ENCODE results near the gene MED1. TPM values are rescaled to one million over a fixed set of nuclear protein-coding genes. Genes with fewer than 3 reads are reported as not detected.
"Not testable (repeated sequence)": the region's sequence is repeated elsewhere in the genome, so short reads cannot be mapped to it uniquely, and the experiment has no call there.

The MED1 gene, protein sequence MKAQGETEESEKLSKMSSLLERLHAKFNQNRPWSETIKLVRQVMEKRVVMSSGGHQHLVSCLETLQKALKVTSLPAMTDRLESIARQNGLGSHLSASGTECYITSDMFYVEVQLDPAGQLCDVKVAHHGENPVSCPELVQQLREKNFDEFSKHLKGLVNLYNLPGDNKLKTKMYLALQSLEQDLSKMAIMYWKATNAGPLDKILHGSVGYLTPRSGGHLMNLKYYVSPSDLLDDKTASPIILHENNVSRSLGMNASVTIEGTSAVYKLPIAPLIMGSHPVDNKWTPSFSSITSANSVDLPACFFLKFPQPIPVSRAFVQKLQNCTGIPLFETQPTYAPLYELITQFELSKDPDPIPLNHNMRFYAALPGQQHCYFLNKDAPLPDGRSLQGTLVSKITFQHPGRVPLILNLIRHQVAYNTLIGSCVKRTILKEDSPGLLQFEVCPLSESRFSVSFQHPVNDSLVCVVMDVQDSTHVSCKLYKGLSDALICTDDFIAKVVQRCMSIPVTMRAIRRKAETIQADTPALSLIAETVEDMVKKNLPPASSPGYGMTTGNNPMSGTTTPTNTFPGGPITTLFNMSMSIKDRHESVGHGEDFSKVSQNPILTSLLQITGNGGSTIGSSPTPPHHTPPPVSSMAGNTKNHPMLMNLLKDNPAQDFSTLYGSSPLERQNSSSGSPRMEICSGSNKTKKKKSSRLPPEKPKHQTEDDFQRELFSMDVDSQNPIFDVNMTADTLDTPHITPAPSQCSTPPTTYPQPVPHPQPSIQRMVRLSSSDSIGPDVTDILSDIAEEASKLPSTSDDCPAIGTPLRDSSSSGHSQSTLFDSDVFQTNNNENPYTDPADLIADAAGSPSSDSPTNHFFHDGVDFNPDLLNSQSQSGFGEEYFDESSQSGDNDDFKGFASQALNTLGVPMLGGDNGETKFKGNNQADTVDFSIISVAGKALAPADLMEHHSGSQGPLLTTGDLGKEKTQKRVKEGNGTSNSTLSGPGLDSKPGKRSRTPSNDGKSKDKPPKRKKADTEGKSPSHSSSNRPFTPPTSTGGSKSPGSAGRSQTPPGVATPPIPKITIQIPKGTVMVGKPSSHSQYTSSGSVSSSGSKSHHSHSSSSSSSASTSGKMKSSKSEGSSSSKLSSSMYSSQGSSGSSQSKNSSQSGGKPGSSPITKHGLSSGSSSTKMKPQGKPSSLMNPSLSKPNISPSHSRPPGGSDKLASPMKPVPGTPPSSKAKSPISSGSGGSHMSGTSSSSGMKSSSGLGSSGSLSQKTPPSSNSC (N-terminal part only)
- polyA plus RNA-seq (2013), result 32.0 and 33.3 TPM in 2 replicates

DNA sequence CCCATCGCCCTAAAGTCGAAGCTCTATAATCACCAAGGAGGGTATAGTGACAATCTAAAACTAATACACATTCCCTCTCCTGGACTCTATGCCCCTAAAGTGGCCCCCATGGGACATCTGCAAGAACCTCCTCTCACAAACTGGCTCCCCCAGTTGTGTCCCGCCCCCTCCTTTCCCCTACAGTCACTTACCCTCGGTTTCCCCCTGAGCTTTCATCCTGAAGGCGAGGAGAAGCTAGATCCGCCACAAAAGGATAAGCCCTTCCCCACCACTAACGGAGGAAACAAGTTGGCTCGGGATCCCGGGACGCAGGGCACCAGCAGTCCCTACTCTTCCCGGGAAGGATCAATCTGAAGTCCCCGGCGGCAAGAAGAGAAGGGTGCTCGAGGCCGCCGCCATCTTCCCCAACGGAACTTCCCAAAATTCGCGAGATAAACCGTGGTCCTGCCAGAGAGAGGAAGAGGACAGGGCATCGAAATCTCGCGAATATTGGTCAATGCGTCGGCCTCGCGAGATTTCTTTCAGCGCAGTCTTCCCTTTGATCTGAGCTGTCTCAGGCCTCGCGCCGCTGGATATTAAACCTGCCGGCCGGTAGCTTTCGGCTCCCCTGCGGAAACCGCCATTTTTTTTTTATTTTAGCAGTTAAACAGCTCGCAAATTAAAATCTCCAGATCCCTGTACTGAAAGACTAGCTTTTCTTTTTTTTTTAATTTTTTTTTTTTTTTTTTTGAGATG, at the start of gene MED1:
MED1 (minus strand) TSS at position 417 of the 735 bp plus-strand sequence; CDS start at position 216, 201 bp downstream.
- no peak within 1 kb of the TSS for H3K23ac ChIP-seq (ENCODE audit: low read length)
- H2AK5ac ChIP-seq (ENCODE audit: low read length), result peak within 1 kb of the TSS; percentile 71
- no CpG with 5 or more reads among the region's 37 CpGs for WGBS (ENCODE audit: extremely low coverage, insufficient coverage, insufficient read length)
- peaks cover 4% of the 10 kb centered on the region for H3K79me1 ChIP-seq (ENCODE audit: low read length)
- peak within 1 kb of the TSS; percentile 99 for H4K8ac ChIP-seq (ENCODE audit: low read depth, low read length)
- H2BK120ac ChIP-seq (ENCODE audit: insufficient read depth, low read length, poor library complexity), result peak within 1 kb of the TSS; percentile 80
- H4K91ac ChIP-seq (ENCODE audit: low read depth, low read length), result peak within 1 kb of the TSS; percentile 82
- H3K4me1 ChIP-seq (ENCODE audit: control insufficient read depth in 1 of 2, insufficient read depth in 2 of 2, low read length in 2 of 2), result peaks cover 2 to 3% of the 10 kb centered on the region in 2 experiments
- H3K36me3 ChIP-seq (ENCODE audit: control insufficient read depth in 1 of 2, insufficient read depth in 2 of 2, low read length in 2 of 2), result peaks cover 12 to 14% of the 10 kb centered on the region in 2 experiments
- peaks cover 9% of the 10 kb centered on the region for H3K79me2 ChIP-seq (ENCODE audit: control insufficient read depth, insufficient read depth, low read length, poor library complexity)
- H3K27ac ChIP-seq (ENCODE audit: low read depth, low read length), result peak within 1 kb of the TSS; percentile 29
- peak within 1 kb of the TSS; percentile 63 for H2BK5ac ChIP-seq (ENCODE audit: low read depth, low read length, poor library complexity)
- H3K4me2 ChIP-seq (ENCODE audit: low read length), result peak within 1 kb of the TSS; percentile 89
- H3K4me3 ChIP-seq (ENCODE audit: low read depth, low read length), result peak within 1 kb of the TSS; percentile 88
- no peak within 1 kb of the TSS for H2BK12ac ChIP-seq (ENCODE audit: low read length)
- peak; percentile 97 to 100 for DNase-seq
- H2AFZ ChIP-seq (ENCODE audit: insufficient read depth, low read length, poor library complexity), result peak within 1 kb of the TSS; percentile 57
- H4K12ac ChIP-seq (ENCODE audit: low read depth, low read length), result peak within 1 kb of the TSS; percentile 99
- H3K4ac ChIP-seq (ENCODE audit: low read depth, low read length), result peak within 1 kb of the TSS; percentile 94
- no peaks in the 10 kb centered on the region for H3K27me3 ChIP-seq (ENCODE audit: insufficient read depth, low read length)
- H3K9me3 ChIP-seq (ENCODE audit: insufficient read depth, low read depth, low read length), result no peaks in the 10 kb centered on the region
- peak within 1 kb of the TSS; percentile 99 for H3K14ac ChIP-seq (ENCODE audit: low read length)
- H3K18ac ChIP-seq (ENCODE audit: low read length), result peak within 1 kb of the TSS; percentile 98
- H3K9ac ChIP-seq (ENCODE audit: low read length), result peak within 1 kb of the TSS; percentile 99

- H3K9ac ChIP-seq (ENCODE audit: low read length); DNase-seq; H2AK5ac ChIP-seq (ENCODE audit: low read length); H4K8ac ChIP-seq (ENCODE audit: low read depth, low read length); H3K79me1 ChIP-seq (ENCODE audit: low read length); H3K4ac ChIP-seq (ENCODE audit: low read depth, low read length); H3K27ac ChIP-seq (ENCODE audit: low read depth, low read length); H2BK5ac ChIP-seq (ENCODE audit: low read depth, low read length, poor library complexity); H4K12ac ChIP-seq (ENCODE audit: low read depth, low read length); H2BK12ac ChIP-seq (ENCODE audit: low read length); H3K4me2 ChIP-seq (ENCODE audit: low read length); H3K23ac ChIP-seq (ENCODE audit: low read length); H3K79me2 ChIP-seq (ENCODE audit: control insufficient read depth, insufficient read depth, low read length, poor library complexity); H3K4me1 ChIP-seq (ENCODE audit: control insufficient read depth in 1 of 2, insufficient read depth in 2 of 2, low read length in 2 of 2); H3K4me3 ChIP-seq (ENCODE audit: low read depth, low read length); H3K14ac ChIP-seq (ENCODE audit: low read length); H3K27me3 ChIP-seq (ENCODE audit: insufficient read depth, low read length); H2AFZ ChIP-seq (ENCODE audit: insufficient read depth, low read length, poor library complexity); H2BK120ac ChIP-seq (ENCODE audit: insufficient read depth, low read length, poor library complexity); H4K91ac ChIP-seq (ENCODE audit: low read depth, low read length); H3K9me3 ChIP-seq (ENCODE audit: insufficient read depth, low read depth, low read length): not testable (repeated sequence)
- no CpG with 5 or more reads among the region's 12 CpGs for WGBS (ENCODE audit: extremely low coverage, insufficient coverage, insufficient read length)
- peaks cover 54 to 63% of the 10 kb centered on the region in 2 experiments for H3K36me3 ChIP-seq (ENCODE audit: control insufficient read depth in 1 of 2, insufficient read depth in 2 of 2, low read length in 2 of 2)
- H3K18ac ChIP-seq (ENCODE audit: low read length), result peak overlapping the region; percentile 30
Measured at GRCh38 chr17:39496921-39497320, 45.9 kb upstream of the MED1 start.

DNA sequence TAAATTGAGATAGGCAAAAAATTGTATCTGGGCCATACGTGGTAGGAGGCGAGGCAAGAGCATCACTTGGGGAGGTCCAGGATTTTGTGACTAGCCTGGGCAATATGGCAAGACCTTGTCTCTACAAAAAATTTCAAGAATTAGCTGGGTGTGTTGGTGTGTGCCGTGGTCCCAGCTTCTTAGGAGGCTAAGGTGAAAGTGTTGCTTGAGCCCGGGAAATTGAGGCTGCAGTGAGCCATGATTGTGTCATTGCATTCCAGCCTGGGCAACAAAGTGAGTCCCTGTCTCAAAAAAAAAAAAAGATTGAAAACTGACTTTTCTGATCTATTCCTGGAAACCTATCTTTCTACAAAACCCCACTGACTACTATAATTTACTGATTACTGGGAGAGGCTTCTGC, 36.9 kb upstream of the MED1 start:
- H3K9ac ChIP-seq (ENCODE audit: low read length), result no peak overlapping the region
- no peaks in the 10 kb centered on the region for H3K79me2 ChIP-seq (ENCODE audit: control insufficient read depth, insufficient read depth, low read length, poor library complexity)
- no peak overlapping the region for H2BK120ac ChIP-seq (ENCODE audit: insufficient read depth, low read length, poor library complexity)
- no peak overlapping the region for H2AFZ ChIP-seq (ENCODE audit: insufficient read depth, low read length, poor library complexity)
- no peak overlapping the region for H2AK5ac ChIP-seq (ENCODE audit: low read length)
- no peak overlapping the region for H4K8ac ChIP-seq (ENCODE audit: low read depth, low read length)
- H3K18ac ChIP-seq (ENCODE audit: low read length), result no peak overlapping the region
- no peak overlapping the region for H2BK12ac ChIP-seq (ENCODE audit: low read length)
- H3K4ac ChIP-seq (ENCODE audit: low read depth, low read length), result no peak overlapping the region
- H3K23ac ChIP-seq (ENCODE audit: low read length), result no peak overlapping the region
- no peak for DNase-seq
- WGBS (ENCODE audit: extremely low coverage, insufficient coverage, insufficient read length), result no CpG with 5 or more reads among the region's 4 CpGs
- no peaks in the 10 kb centered on the region for H3K9me3 ChIP-seq (ENCODE audit: insufficient read depth, low read depth, low read length)
- H3K14ac ChIP-seq (ENCODE audit: low read length), result no peak overlapping the region
- H2BK5ac ChIP-seq (ENCODE audit: low read depth, low read length, poor library complexity), result peak overlapping the region; percentile 21
- no peak overlapping the region for H4K12ac ChIP-seq (ENCODE audit: low read depth, low read length)
- H3K4me3 ChIP-seq (ENCODE audit: low read depth, low read length), result no peak overlapping the region
- H3K4me2 ChIP-seq (ENCODE audit: low read length), result no peak overlapping the region
- no peaks in the 10 kb centered on the region for H3K27me3 ChIP-seq (ENCODE audit: insufficient read depth, low read length)
- peaks cover 18% of the 10 kb centered on the region in 2 experiments for H3K36me3 ChIP-seq (ENCODE audit: control insufficient read depth in 1 of 2, insufficient read depth in 2 of 2, low read length in 2 of 2)
- peaks cover 0 to 7% of the 10 kb centered on the region in 2 experiments for H3K4me1 ChIP-seq (ENCODE audit: control insufficient read depth in 1 of 2, insufficient read depth in 2 of 2, low read length in 2 of 2)
- no peaks in the 10 kb centered on the region for H3K79me1 ChIP-seq (ENCODE audit: low read length)
- H4K91ac ChIP-seq (ENCODE audit: low read depth, low read length), result peak overlapping the region; percentile 14
- H3K27ac ChIP-seq (ENCODE audit: low read depth, low read length), result no peak overlapping the region
